ENCODE data around the gene ZNF777.
"Not testable (repeated sequence)": the region's sequence is repeated elsewhere in the genome, so short reads cannot be mapped to it uniquely, and the experiment has no call there.

The ZNF777 gene

DNA sequence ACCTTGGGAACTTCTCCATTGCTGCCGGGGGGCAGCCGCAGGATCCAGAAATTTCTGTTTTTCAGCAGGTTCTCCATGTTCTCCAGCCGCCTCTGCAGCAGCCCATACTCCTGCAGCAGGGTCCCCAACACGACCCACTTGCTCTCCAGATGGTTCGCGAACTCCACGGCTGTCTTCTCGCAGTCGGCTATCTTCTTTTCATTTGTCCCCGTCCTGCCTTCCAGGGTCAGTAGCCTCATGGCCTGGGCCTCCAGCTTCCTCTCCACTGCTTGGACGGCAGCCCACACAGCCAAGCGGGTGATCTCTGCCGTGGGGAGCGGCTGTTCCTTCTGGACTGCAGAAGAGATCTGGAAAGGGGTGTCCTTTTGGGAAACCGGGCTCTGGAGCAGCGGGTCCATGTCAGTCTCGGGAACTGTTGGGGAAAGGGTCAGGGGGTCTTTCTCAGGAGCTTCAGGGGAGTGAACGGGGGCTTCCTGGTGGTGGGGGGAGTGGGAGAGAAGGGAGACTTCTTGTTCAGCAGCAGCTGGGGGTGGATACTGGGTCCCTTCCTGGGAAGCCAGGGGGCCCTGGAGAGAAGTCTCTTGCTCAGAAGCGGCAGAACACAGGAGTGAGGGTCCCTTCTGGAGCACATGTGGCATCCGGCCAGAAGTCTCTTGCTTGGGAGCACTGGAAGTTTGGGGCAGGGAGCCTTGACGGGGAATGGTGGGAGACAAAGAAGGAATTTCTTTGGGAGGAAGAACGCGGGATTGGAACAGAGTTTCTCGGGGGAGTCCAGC is 5.5 kb downstream of the ZNF777 start:
- in situ Hi-C loops (cut with HindIII; ENCODE audit: low sequenced_read_pairs) = no loop called here

DNA sequence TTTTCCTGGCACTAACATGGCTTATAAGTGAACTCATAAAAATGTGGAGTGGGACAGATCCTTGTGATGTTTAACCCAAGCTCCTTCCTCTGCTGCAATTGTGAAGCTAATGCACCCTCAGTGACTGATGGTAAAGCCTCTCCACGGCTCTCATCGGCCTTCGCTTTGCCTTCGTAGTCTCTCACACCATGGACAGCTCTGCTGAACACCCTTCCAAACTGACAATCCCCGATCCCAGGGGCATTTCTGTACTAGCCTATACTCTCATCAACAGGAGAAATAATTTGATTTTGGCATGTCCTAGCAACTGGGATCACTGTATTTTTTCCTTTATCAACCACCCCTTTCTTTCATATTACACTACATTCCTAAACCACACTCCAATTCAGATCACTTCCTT is 6.1 kb downstream of the ZNF777 start:
- in situ Hi-C loops (cut with HindIII; ENCODE audit: low sequenced_read_pairs) = no loop called here

DNA sequence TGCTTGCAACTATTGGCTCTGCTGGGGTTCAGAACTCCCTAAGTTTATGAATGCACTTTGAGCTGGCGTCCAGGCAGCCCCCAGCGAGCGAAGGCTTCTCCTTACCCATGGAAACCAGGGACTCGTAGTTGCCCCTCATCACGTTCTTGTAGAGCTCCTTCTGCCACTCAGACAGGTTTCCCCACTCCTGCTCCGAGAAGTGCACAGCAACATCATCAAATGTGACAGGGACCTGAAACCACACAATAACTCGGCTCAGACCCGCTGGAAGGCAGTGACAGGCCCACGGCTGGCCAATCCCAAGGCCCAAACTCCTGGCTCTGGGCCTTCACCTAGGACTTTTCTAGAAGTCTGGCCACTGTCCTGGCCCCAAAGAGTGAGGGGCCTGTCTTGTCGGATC is 6.9 kb downstream of the ZNF777 start:
- in situ Hi-C loops (cut with HindIII; ENCODE audit: low sequenced_read_pairs) = no loop called here

DNA sequence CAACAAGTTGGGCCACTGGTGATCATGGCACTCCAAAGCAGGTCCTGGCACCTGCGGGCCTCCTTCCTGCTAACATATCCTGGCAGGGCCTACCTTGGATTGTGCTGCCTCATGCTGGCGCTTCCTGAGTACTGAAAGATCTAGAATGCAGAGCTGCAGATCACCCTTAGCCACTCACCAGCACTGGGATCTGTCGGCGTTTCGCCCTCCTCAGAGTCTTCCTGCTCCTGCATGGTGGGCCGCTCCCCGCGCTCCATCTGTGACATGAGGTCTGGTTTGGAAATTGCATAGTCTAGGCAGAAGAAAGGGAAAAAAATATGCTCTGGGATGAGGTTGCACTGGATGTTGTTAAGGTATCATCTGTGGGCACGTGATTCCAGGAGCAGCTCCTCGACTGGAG is 10.0 kb downstream of the ZNF777 start:
- in situ Hi-C loops (cut with HindIII; ENCODE audit: low sequenced_read_pairs) = no loop called here

DNA sequence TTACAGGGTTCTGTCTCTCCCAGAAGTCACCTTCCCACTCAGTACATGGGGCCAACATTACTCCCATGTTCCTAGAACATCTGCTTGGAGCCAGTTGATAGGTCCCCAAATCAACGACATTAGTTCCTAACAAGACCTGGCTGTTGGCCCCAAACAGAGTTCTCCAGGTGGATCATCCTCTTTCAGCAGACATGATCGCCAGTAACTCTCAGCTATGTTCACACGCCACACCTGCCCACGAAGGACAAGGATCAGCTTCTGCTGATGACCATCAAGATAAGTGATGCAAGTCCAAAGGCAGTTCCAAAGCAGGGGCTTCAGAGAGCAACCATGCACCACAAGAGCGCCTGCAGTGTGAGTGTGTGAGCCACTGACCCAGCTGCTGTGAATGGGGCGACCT is 11.0 kb downstream of the ZNF777 start:
- in situ Hi-C loops (cut with HindIII; ENCODE audit: low sequenced_read_pairs) = no loop called here

DNA sequence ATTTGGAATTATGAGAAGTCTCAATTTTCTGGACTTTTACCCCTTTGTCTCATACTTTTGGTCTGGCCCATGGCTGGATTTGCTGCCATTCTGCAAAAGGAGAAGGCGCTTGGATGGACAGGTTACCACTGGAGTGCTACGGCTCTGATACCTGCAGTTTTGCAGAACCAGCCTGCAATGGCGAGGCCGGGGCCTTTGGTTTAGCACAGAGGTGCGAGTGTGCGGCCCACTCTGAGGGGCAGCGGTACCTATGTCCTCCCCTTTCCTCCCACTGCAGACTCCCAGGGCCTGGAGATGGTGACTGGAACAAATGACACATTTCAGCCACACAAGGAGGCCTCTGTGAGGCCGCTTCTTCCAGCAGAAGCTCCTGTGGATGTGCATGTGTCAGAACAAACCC is 11.9 kb downstream of the ZNF777 start:
- in situ Hi-C loops (cut with HindIII; ENCODE audit: low sequenced_read_pairs) = no loop called here

DNA sequence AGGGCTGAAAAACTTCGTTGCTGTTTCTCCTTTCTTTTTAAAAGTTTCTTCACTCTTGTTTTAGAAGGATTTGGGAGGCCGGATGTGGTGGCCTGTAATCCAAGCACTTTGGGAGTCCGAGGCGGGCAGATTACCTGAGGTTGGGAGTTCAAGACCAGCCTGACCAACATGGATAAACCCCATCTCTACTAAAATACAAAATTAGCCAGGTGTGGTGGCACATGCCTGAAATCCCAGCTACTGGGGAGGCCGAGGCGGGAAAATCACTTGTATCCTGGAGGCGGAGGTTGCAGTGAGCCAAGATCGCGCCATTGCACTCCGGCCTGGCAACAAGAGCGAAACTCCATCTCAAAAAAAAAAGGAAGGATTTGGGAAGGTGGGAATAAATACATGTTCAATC is 14.8 kb downstream of the ZNF777 start:
- in situ Hi-C loops (cut with HindIII; ENCODE audit: low sequenced_read_pairs) = not testable (repeated sequence)

DNA sequence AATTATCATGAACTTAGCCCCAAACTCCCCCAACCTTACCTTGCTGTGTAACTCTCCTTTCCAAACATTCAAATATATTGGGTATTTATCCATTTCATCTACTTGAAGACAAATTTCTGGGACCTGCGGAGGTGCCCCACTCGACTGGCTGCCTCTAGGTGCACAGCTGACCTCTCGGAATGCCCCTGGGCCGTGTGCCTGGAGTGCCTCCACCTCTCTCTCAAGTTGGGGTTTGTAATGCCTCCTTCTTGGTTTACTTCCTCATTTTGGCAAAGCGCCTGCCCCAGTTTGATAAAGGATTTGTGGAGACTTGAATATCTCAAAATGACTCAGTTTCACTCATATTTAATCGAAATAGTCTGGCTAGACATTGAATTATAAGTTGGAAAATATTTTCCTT is 16.6 kb downstream of the ZNF777 start:
- in situ Hi-C loops (cut with HindIII; ENCODE audit: low sequenced_read_pairs) = no loop called here

DNA sequence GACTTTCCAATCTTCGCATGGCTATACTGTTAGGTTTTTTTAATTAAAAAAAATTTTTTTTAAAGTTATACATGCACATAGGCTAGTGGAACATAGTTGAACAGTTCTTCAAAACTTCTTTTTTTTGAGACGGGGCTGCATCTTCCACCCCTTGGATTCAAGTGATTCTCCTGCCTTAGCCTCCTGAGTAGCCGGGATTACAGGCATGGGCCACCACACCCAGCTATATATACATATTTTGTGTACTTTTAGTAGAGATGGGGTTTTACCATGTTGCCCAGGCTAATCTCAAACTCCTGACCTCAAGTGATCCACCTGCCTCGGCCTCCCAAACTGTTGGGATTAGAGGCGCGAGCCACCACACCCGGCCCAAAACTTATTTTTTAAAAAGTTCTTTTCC is 17.3 kb downstream of the ZNF777 start:
- in situ Hi-C loops (cut with HindIII; ENCODE audit: low sequenced_read_pairs) = no loop called here

DNA sequence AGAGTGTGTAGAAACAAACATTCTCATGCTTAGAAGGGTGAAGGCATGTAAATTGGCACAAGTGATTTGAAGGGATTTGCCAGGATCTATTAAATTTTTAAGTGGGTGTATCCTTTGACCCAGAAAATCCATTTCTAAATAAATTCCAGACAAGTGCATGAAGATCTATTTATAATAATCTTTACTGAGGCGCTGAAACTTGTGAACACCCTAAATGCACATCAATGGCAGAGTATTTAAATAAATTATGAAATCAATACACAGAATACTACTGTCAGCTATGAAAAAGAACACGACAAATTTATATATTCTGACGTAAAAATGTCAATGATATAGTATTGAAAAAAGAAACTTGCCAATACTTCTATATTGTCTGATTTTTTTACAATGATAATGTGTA is 17.9 kb downstream of the ZNF777 start:
- in situ Hi-C loops (cut with HindIII; ENCODE audit: low sequenced_read_pairs) = no loop called here

DNA sequence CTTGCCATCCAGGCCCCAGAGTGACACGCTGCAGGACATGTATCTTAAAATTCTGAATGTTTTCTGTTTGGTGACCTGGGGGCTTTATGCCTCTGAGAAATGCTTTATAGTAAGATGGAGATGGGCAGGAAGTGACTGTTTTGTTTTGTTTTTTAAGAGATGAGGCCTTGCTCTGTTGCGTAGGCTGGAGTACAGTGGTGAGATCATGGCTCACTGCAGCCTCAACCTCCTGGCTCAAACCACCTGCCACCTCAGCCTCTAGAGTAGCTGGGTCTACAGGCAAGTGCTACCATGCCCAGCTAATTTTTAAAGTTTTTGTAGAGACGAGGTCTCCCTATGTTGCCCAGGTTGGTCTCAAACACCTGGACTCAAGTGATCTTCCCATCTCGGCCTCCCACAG is 20.6 kb downstream of the ZNF777 start:
- in situ Hi-C loops (cut with HindIII; ENCODE audit: low sequenced_read_pairs) = no loop called here

DNA sequence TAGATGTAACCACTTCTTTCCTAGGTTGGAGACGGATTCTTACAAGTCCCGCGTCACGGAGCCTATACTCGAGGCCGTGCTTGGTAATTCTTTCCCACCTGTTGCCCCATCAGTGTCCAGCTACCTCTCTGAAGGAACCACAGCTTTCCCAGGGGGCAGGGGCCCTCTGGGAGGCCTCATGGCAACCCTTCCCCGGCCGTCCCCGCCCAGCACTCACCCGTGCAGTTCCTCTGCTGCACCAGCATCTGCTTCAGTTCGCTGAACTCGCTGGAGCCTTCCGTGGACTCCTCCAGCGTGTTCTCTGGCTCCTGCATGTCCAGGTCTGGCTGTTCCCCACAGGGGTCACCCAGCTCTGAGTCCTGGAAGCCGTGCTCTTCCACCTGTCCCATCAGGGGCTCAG is 24.5 kb downstream of the ZNF777 start:
- in situ Hi-C loops (cut with HindIII; ENCODE audit: low sequenced_read_pairs) = no loop called here

DNA sequence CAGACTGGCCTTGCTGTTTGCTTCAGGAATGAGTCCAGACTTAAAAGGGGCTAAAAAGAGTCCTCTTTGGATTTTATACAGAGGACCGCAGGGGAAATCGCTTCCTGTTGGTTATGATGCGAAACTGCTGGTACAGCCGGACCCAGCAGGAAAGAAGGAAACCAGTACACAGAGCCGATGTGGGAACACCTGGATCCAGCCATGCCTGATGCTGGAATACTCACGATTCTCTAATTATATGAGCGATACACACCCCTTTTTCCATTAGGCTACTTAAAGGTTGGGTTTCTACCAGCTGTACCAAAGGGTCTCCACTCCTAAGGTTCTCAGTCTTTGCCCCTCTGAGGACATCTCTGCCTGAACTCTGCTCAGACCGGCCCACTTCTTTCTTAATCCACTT is 27.7 kb downstream of the ZNF777 start:
- in situ Hi-C loops (cut with HindIII; ENCODE audit: low sequenced_read_pairs) = no loop called here

DNA sequence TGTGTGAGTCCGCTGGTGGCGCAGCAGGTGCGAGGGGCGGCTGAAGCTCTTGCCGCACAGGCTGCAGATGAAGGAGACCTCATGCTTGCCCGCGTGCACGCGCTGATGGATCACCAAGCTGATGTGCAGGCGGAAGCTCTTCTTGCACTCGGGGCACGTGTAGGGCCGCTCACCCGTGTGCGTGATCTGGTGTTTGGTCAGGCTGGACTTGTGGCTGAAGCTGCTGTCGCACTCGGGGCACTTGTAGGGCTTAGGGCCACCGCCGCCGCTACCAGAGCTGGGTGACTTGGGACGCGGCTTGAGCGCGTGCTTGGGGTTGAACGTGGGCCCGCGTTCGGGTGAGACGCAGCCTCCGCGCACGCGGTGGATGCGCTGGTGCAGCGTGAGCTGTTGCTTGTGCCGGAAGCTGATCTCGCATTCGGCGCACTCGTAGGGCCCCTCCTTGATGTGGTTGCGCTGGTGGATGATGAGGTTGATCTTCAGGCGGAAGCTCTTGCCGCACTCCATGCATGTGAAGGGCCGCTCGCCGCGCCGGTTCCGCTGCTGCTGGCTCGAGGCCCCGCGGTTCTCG is 28.7 kb downstream of the ZNF777 start:
- in situ Hi-C loops (cut with HindIII; ENCODE audit: low sequenced_read_pairs) = no loop called here

DNA sequence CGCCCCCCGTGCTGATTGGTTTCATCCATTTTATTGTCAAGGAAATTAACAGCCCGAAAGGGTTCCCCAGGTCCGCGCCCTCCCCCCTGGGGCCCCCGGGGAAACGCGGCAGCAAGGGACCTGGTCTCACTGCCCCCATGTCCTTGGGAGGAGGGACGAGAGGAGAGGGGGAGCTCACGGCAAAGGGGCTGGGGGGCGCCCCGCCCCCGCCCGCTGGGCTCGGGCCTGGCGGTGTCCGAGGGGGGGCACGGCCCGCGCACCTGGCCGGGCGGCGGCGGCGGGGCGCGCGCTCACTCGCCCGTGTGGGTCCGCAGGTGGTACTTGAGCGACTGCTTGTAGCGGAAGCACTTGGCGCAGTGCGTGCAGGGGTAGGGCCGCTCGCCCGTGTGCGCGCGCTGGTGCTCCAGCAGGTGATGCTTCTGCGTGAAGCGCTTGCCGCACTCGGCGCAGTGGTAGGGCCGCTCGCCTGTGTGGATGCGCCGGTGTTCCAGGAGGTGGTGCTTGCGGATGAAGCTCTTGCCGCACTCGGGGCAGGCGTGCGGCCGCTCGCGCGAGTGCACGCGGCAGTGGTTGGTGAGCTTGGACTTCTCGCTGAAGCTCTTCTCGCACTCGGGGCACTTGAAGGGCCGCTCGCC is 29.3 kb downstream of the ZNF777 start:
- in situ Hi-C loops (cut with HindIII; ENCODE audit: low sequenced_read_pairs) = no loop called here

DNA sequence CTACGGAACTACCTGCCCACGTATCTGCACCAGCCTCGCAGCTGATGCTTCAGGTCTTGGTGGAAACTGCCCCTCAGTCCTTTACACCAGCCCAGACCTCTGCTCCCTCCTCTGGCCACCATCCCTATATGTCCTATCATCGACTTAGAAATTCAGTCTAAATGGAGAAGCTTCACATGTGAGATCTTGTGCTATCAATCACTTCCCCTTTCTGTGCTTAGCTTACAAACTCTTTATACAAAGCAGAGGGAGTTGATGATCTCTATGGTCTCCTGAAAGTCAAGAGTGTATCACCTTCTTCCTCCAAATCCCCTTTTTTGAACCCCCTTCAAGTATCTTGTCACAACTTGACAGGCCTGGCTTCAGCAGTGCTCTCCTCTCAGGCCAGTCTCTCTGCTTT is 30.7 kb downstream of the ZNF777 start:
- in situ Hi-C loops (cut with HindIII; ENCODE audit: low sequenced_read_pairs) = no loop called here

DNA sequence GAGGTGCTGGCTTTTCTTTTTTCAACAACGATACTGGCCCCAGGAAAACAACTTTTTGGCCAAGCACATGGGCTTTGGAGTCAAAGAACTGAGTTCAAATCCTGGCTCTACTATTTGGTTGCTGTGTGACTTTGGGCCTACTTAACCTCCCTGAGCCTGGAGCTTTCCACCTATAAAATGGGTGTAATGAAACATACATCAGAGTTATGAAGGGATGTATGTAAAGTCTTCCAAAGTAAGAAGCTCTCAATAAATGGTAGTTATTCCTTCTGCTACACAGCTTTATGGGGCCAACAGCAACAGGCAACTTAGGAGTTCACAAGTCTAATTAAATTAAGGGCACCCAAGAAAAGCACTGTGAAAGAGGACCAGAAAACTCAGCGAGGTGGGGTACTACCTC is 33.0 kb downstream of the ZNF777 start:
- in situ Hi-C loops (cut with HindIII; ENCODE audit: low sequenced_read_pairs) = no loop called here

DNA sequence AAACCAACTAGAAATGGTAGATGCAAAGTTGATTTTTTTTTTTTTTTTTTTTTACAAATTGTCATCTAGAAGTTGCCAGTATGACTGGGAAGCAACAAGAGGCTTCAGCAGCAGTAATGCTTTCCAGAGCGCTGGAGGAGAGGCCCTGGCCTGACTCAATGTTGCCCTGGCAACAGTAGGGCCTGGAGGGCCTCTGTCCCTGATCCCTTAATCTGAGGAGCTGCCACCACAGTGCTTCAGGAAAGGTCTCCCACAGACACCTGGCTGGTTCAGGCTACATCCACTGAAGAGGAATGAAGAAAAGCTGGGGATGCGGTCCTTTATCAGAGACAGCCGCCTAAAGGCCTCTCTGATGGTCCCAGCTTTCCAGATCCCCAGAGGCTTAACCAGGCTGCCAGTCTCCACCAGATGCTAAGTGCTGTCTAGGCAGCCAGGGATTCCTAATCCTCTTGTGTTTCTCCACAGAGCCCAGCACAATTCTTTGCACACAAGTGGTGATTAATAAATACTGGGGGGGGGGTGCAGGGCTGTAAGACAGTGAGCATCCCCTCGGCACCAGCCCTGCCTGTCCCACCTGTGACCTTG is 33.7 kb downstream of the ZNF777 start:
- in situ Hi-C loops (cut with HindIII; ENCODE audit: low sequenced_read_pairs) = no loop called here

DNA sequence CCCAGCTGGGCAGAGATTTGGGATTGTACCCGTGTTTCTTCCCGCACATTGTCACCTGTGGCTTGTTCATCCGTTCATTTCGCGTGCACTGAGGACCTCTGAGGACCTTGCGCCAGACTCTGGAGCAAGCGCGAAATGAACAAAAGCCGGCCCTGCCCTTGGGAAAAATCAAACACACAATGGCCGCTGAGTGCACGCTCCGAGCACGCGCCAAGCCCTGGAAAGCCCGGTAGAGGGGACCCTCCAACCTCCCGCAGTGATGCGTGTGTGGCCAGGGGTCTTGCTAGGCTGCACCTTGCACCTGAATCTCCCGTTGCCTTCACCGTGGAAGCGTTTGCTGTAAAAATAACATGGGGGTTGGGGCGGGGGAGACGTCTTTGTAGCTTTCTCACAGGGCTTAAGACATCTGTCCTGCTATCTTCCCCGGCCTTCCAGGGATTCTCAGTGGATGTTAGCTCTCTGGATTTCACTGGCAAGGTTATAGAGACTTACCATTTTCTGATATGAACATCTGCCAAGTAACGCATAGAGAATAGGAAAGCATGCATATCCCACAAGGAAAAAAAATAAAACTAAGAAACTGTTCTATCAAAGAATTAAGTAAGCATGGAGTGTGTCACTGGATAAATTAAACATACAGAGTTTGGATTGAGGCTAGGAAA is 37.3 kb downstream of the ZNF777 start:
- in situ Hi-C loops (cut with HindIII; ENCODE audit: low sequenced_read_pairs) = loop anchor here (5.0 kb wide), 1 partner anchor 289 kb away; a partner anchor contains a TSS

DNA sequence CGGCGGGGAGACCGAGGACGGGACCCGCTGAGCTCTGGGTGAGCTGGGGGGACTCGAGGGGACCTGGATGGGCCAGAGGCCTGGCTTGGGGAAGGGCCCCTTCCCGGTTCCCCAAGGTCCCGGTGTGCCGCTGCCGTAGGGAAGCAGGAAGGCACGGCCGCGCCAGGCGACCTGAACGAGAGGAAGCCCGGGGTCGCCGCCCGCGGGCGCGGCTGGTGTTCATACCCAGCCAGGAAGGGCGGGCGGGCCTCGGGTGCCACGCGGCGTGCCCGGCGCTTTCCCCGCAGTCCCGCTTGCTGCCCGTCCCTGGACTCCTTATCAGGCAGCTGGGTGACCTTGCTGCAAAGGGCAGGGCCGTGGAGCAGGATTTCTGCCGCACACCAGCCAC is 38.0 kb downstream of the ZNF777 start:
- in situ Hi-C loops (cut with HindIII; ENCODE audit: low sequenced_read_pairs) = loop anchor here (5.0 kb wide), 1 partner anchor 289 kb away; a partner anchor contains a TSS

DNA sequence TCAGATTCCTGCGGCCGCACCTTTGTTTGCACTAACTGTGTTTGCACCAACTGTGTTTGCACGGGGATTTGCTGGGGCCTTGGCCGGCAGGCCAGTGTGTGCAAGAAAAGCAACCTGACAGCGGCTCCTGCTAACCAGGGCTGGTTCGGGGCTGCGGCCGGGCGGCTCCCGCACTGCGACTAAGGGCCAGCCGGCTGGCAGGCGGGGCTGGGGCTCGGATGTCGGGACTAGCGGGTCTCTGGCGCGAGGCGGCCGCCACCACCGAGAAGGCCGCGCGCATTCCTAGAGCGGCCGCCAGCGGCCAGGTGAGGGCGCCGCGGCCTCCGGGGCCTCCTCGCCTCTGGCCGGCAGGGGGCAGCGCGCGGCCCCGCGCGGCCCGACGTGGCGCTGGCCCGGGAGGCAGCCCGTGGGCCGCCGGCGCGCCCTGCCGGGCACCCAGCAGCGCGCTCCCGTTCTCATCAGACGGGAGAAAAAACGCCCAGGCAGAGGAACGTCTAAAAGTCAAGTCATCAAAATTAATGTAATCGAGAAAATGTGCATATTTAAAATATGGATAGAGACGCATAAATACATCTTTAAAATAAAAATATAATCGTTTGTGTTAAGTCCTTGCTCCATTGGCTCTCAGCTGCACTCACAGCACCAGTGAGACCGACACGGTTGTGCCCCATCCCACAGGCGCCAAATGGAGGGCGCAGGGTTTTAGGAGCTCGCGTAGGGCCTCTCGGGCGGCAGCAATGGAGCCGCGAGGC is 38.5 kb downstream of the ZNF777 start:
- in situ Hi-C loops (cut with HindIII; ENCODE audit: low sequenced_read_pairs) = loop anchor here (5.0 kb wide), 1 partner anchor 290 kb away; a partner anchor contains a TSS

All from endothelial cell of hepatic sinusoid (primary cell).